ENCODE data around the gene ATG4B. TPM values are rescaled to one million over a fixed set of nuclear protein-coding genes. Genes with fewer than 3 reads are reported as not detected.
"Not testable (repeated sequence)": the region's sequence is repeated elsewhere in the genome, so short reads cannot be mapped to it uniquely, and the experiment has no call there.

ATG4B gene
- total and polyA plus RNA-seq, 11 donors = 35.9 to 75.1 (median 48.3) TPM

GRCh38 chr2:241658296-241658695 lies 20.8 kb downstream of the ATG4B start:
- intact Hi-C loops (cut with DNase I) = loop anchor here in 3 of 10 donors (5.0 to 10.0 kb wide), 2 partner anchors 581 to 803 kb away; no protein-coding TSS in a partner anchor
- ATAC-seq = no peak
- Histone ChIP-seq H3K27ac (no peak overlapping the region), H3K27me3 (no peaks in the 10 kb centered on the region), H3K4me1 (peaks cover 0 to 7% (median 0%) of the 10 kb centered on the region in 12 donors), H3K4me3 (no peak overlapping the region), H3K9me3 (no peaks in the 10 kb centered on the region), H3K36me3 (peaks cover 0 to 88% (median 75%) of the 10 kb centered on the region in 9 donors)
- no peak for DNase-seq
- TF ChIP-seq POLR2A (IDR thresholded peaks at IDR 0.05) (no peak), CTCF (IDR thresholded peaks at IDR 0.05) (no peak)
- 77 to 82% (median 81%) methylated on average over 5 of the region's 5 CpGs for WGBS, 4 donors

GRCh38 chr2:241659150-241659739 lies 21.8 kb downstream of the ATG4B start:
- Histone ChIP-seq H3K4me3 (no peak overlapping the region), H3K4me1 (peaks cover 0 to 7% (median 0%) of the 10 kb centered on the region in 12 donors), H3K36me3 (peaks cover 0 to 80% (median 65%) of the 10 kb centered on the region in 9 donors), H3K9me3 (no peaks in the 10 kb centered on the region), H3K27ac (no peak overlapping the region), H3K27me3 (no peaks in the 10 kb centered on the region)
- intact Hi-C loops (cut with DNase I) = loop anchor here in 3 of 10 donors (5.0 to 10.0 kb wide), 2 partner anchors 582 to 804 kb away; no protein-coding TSS in a partner anchor
- peak in 4 of 5 donors; percentile 34 to 64 (median 59) for DNase-seq
- TF ChIP-seq POLR2A (IDR thresholded peaks at IDR 0.05) (no peak), CTCF (IDR thresholded peaks at IDR 0.05) (peak; percentile 31 to 75 (median 54))
- 49 to 55% (median 51%) methylated on average over 26 of the region's 26 CpGs for WGBS, 4 donors
- ATAC-seq = peak; percentile 9 to 68 (median 51)

- Histone ChIP-seq H3K27me3 (no peaks in the 10 kb centered on the region), H3K9me3 (no peaks in the 10 kb centered on the region), H3K27ac (no peak overlapping the region), H3K4me3 (no peak overlapping the region), H3K4me1 (peaks cover 0 to 7% (median 0%) of the 10 kb centered on the region in 12 donors), H3K36me3 (peaks cover 0 to 66% (median 51%) of the 10 kb centered on the region in 9 donors)
- no peak for DNase-seq
- WGBS, 4 donors = 88 to 94% (median 93%) methylated on average over 13 to 14 of the region's 14 CpGs
- intact Hi-C loops (cut with DNase I) = no loop called here
- TF ChIP-seq CTCF (IDR thresholded peaks at IDR 0.05) (no peak), POLR2A (IDR thresholded peaks at IDR 0.05) (no peak)
- ATAC-seq = no peak
Observed at GRCh38 chr2:241660593-241661213, 23.2 kb downstream of the ATG4B start.

GRCh38 chr2:241662731-241663130 lies 25.2 kb downstream of the ATG4B start:
- H3K4me3 ChIP-seq; intact Hi-C loops (cut with DNase I); ATAC-seq; H3K9me3 ChIP-seq; H3K27ac ChIP-seq; H3K27me3 ChIP-seq; DNase-seq; H3K4me1 ChIP-seq: not testable (repeated sequence)
- H3K36me3 ChIP-seq = peaks cover 0 to 62% (median 53%) of the 10 kb centered on the region in 9 donors
- 91 to 96% (median 94%) methylated on average over 24 of the region's 24 CpGs for WGBS, 4 donors

Measured in heart left ventricle (tissue), 16 donors.